OCI-LY7 (cell line): Measurements from ENCODE around the gene TBR1. TPM values are rescaled to one million over a fixed set of nuclear protein-coding genes. Genes with fewer than 3 reads are reported as not detected.

Source experiments
- BruUV-seq: library from RNA; stranded (reverse); fragments of 400-500 nt; replicated peaks from 2 replicates; lab custom pipeline; 2021; lab: Mats Ljungman, UMichigan
- CTCF ChIA-PET: fragments of 300-600 bp; sonication (Branson Sonifier 250); formaldehyde crosslinking; loops from one replicate; lab custom pipeline; 2022; ENCODE audit warnings: antibody characterized with exemption; ENCODE audit not compliant: unreplicated experiment; lab: Charles Lee
- POLR2A ChIA-PET: fragments of 300-600 bp; sonication (Branson Sonifier 250); formaldehyde crosslinking; loops from one replicate; lab custom pipeline; 2022; ENCODE audit warnings: antibody characterized with exemption; lab: Charles Lee
- DNase-seq: peaks from one replicate; pipeline ENCODE4 v3.0.0-alpha.2; 2015; ENCODE audit warnings: low spot score
- H2AFZ ChIP-seq: fragments of 200-600 bp; sonication (generic), shearing (Covaris generic); 2 replicates; pipeline ENCODE4 v1.6.1; 2014; ENCODE audit warnings: mild to moderate bottlenecking, antibody characterized with exemption, low read length, moderate library complexity
- H3K27ac ChIP-seq: fragments of 200-600 bp; sonication (generic); 2 replicates; pipeline ENCODE4 v1.5.1; 2014; ENCODE audit warnings: mixed run types, low read depth, mild to moderate bottlenecking, moderate library complexity, low read length, inconsistent platforms; ENCODE audit not compliant: poor library complexity, severe bottlenecking
- H3K36me3 ChIP-seq: fragments of 200-600 bp; sonication (generic); 2 replicates; pipeline ENCODE4 v1.6.1; 2014; ENCODE audit warnings: mild to moderate bottlenecking, antibody characterized with exemption, low read length, moderate library complexity, mixed read lengths; ENCODE audit not compliant: insufficient read depth
- H3K4me1 ChIP-seq: fragments of 200-600 bp; sonication (generic); 2 replicates; pipeline ENCODE4 v1.5.1; 2014; ENCODE audit warnings: mild to moderate bottlenecking, low read length; ENCODE audit not compliant: insufficient read depth, poor library complexity, severe bottlenecking
- H3K4me2 ChIP-seq: fragments of 200-600 bp; sonication (generic); 2 replicates; pipeline ENCODE4 v1.6.1; 2014; ENCODE audit warnings: mild to moderate bottlenecking, low read length
- H3K4me3 ChIP-seq: fragments of 200-600 bp; sonication (generic); 2 replicates; pipeline ENCODE4 v1.5.1; 2014; ENCODE audit warnings: mild to moderate bottlenecking, low read depth, low read length; ENCODE audit not compliant: poor library complexity, severe bottlenecking
- H3K79me2 ChIP-seq: fragments of 200-600 bp; sonication (generic); 2 replicates; pipeline ENCODE4 v1.6.1; 2016; ENCODE audit warnings: low read depth, mild to moderate bottlenecking, low read length, moderate library complexity, mixed read lengths; ENCODE audit not compliant: insufficient read depth
- H3K9me2 ChIP-seq: fragments of 200-600 bp; sonication (generic); 2 replicates; pipeline ENCODE4 v1.6.1; 2016; ENCODE audit warnings: mild to moderate bottlenecking, low read length, mixed read lengths; ENCODE audit not compliant: insufficient read depth
- H3K9me3 ChIP-seq: fragments of 200-600 bp; sonication (generic); 2 replicates; pipeline ENCODE4 v1.6.1; 2014; ENCODE audit warnings: mild to moderate bottlenecking, mixed run types, low read length, mixed read lengths
- H4K20me1 ChIP-seq: fragments of 200-600 bp; sonication (generic); 2 replicates; pipeline ENCODE4 v1.6.1; 2014; ENCODE audit warnings: mild to moderate bottlenecking, antibody characterized with exemption, low read length, moderate library complexity, mixed read lengths; ENCODE audit not compliant: insufficient read depth
- CTCF ChIP-seq: fragments of 200-600 bp; sonication (generic); conservative IDR thresholded peaks from 2 replicates; pipeline ENCODE4 v1.5.1; 2014; ENCODE audit warnings: mild to moderate bottlenecking, antibody characterized with exemption, low read length, moderate library complexity, mixed read lengths
- EZH2phosphoT487 ChIP-seq: fragments of 200-600 bp; sonication (generic); IDR thresholded peaks from 2 replicates; pipeline ENCODE4 v1.6.1; 2018; ENCODE audit warnings: low read depth, borderline replicate concordance, mild to moderate bottlenecking, mixed run types, antibody characterized with exemption, low read length, moderate library complexity, mixed read lengths
- intact Hi-C: fragments of 100-400 bp; cut with micrococcal nuclease; formaldehyde crosslinking; loops from one replicate; pipeline ENCODE4 v1.10.0; 2022; ENCODE audit not compliant: unreplicated experiment
- total RNA-seq, 2 experiments: library from RNA; depleted of rRNA in 1 of 2; stranded (reverse); fragments of >200 nt in 1 of 2; shearing (Covaris generic) in 1 of 2; gene quantifications; 2 replicates each; pipeline ENCODE4 v1.2.3, GENCODE V29; 2014 to 2022

The TBR1 gene
- total RNA-seq, 2 experiments from 2014 or later, result 0.03 TPM; not detected in 1

DNA sequence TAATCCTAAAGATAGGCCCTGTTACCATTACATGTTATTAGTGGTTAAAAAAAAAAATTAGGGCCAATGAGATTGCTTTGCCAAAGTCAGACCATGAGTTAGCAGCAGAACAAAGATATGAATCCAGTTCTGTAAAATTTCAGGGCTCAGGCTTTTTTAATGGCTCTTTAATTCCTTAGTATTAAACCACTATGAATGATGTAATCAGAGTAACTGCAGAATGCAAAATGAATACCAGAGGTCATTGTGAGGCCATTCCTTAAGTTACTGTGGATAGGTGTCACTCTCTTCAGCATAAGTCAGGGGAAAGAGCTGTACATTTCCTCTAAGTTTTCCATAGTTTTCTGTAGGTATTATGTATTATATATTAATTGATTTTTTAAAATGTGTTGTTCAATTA lies 42.2 kb upstream of the TBR1 start:
- no peak overlapping the region for H3K4me2 ChIP-seq
- CTCF ChIA-PET, result interaction anchor here (0.5 kb wide), 1 partner anchor 9 kb away, joined by 3 read pairs; no protein-coding TSS in a partner anchor
- no TSS peak for BruUV-seq
- no peaks in the 10 kb centered on the region for H3K9me2 ChIP-seq
- H3K79me2 ChIP-seq, result 0 out of 2 replicates have a peak, but pooled peaks cover 6% of the 10 kb centered on the region
- no peak overlapping the region for H2AFZ ChIP-seq
- H3K36me3 ChIP-seq, result peaks cover 69% of the 10 kb centered on the region
- H3K4me1 ChIP-seq, result no peaks in the 10 kb centered on the region
- no peaks in the 10 kb centered on the region for H3K9me3 ChIP-seq
- DNase-seq, result no peak
- no peak overlapping the region for H3K4me3 ChIP-seq
- no peak for TF ChIP-seq CTCF
- no peak for TF ChIP-seq EZH2phosphoT487
- no peak overlapping the region for H3K27ac ChIP-seq
- H4K20me1 ChIP-seq, result no peaks in the 10 kb centered on the region
- intact Hi-C loops, result no loop called here
- POLR2A ChIA-PET, result no interaction called here

GRCh38 chr2:161374446-161374845 lies 41.7 kb upstream of the TBR1 start:
- H3K4me2 ChIP-seq, result no peak overlapping the region
- no peaks in the 10 kb centered on the region for H3K9me3 ChIP-seq
- no peaks in the 10 kb centered on the region for H3K9me2 ChIP-seq
- H4K20me1 ChIP-seq, result no peaks in the 10 kb centered on the region
- 0 out of 2 replicates have a peak, but pooled peaks cover 6% of the 10 kb centered on the region for H3K79me2 ChIP-seq
- CTCF ChIA-PET, result interaction anchor here (0.5 kb wide), 1 partner anchor 10 kb away, joined by 3 read pairs; no protein-coding TSS in a partner anchor
- POLR2A ChIA-PET, result interaction anchor here (0.6 to 0.7 kb wide), 2 partner anchors 19 to 36 kb away, joined by 3 to 5 read pairs; no protein-coding TSS in a partner anchor
- H3K4me3 ChIP-seq, result no peak overlapping the region
- BruUV-seq, result no TSS peak
- peaks cover 66% of the 10 kb centered on the region for H3K36me3 ChIP-seq
- no peak overlapping the region for H2AFZ ChIP-seq
- no peak for DNase-seq
- H3K27ac ChIP-seq, result no peak overlapping the region
- intact Hi-C loops, result no loop called here
- TF ChIP-seq CTCF (no peak), EZH2phosphoT487 (no peak)
- no peaks in the 10 kb centered on the region for H3K4me1 ChIP-seq

DNA sequence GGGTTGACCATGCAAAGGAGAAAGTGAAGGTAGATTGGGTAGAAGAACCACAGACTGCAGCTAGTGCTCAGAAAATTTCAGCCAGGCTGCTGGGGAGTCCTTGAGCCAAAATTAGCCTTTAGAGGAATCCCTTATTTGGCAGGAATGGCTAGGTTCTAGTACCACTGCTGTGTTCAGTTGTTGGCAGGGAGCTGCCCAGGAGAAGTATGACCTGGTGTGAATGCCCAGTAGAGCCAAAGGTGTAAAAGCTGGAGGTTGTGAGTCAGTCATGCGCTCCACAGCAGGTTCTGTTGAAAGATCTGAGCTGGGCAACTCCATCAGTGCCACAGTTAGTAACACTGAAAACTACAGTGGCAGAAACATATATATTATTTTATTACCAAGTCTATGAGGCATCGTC lies 36.4 kb upstream of the TBR1 start:
- ChIA-PET POLR2A (interaction anchor here (0.7 to 2.2 kb wide), 4 partner anchors 9 to 228 kb away, joined by 3 to 10 read pairs (median 8); no protein-coding TSS in a partner anchor), CTCF (interaction anchor here (1.0 kb wide), 1 partner anchor 8 kb away, joined by 3 read pairs; no protein-coding TSS in a partner anchor)
- intact Hi-C loops, result no loop called here
- no peaks in the 10 kb centered on the region for H4K20me1 ChIP-seq
- no peaks in the 10 kb centered on the region for H3K4me1 ChIP-seq
- no peak for TF ChIP-seq CTCF
- no peak for TF ChIP-seq EZH2phosphoT487
- peaks cover 35% of the 10 kb centered on the region; the same call in 1 of the 2 replicates for H3K36me3 ChIP-seq
- no peaks in the 10 kb centered on the region for H3K9me2 ChIP-seq
- H3K9me3 ChIP-seq, result no peaks in the 10 kb centered on the region
- H3K4me3 ChIP-seq, result no peak overlapping the region
- H3K79me2 ChIP-seq, result no peaks in the 10 kb centered on the region
- no peak overlapping the region for H3K27ac ChIP-seq
- H2AFZ ChIP-seq, result no peak overlapping the region
- no peak for DNase-seq
- BruUV-seq, result no TSS peak
- H3K4me2 ChIP-seq, result no peak overlapping the region
